Measurements from ENCODE around the gene SCO2.

GRCh38 chr22:50563413-50564160, 38.2 kb upstream of the SCO2 start:
- TF ChIP-seq CTCF (IDR thresholded peaks at IDR 0.05; ENCODE audit: borderline replicate concordance, extremely low read depth, low read length, poor library complexity, severe bottlenecking), result no peak
- TF ChIP-seq EZH2 (IDR thresholded peaks at IDR 0.05; ENCODE audit: borderline replicate concordance, low read depth, low read length, severe bottlenecking), result no peak

Data from DND-41 (cell line).